H1 (cell line): Measurements from ENCODE around the gene LRRTM4. TPM values are rescaled to one million over a fixed set of nuclear protein-coding genes. Genes with fewer than 3 reads are reported as not detected.

ENCODE experiments used
- CTCF ChIA-PET: fragments of 300-600 bp; sonication (Branson Sonifier 250); formaldehyde crosslinking; loops from one replicate; lab custom pipeline; 2021; ENCODE audit not compliant: partially characterized antibody; lab: Charles Lee
- POLR2A ChIA-PET: fragments of 300-600 bp; sonication (Branson Sonifier 250); formaldehyde crosslinking; loops from one replicate; lab custom pipeline; 2021; ENCODE audit warnings: inconsistent platforms; ENCODE audit not compliant: partially characterized antibody; lab: Charles Lee
- DNase-seq, 2 experiments: peaks; one replicate each; pipeline versions ENCODE4 v3.0.0 to v3.0.0-alpha.2; 2010 to 2022; ENCODE audit warnings: low spot score in 2 of 2, low read depth in 1 of 2, mixed read lengths in 1 of 2
- FAIRE-seq: peaks from 2 replicates; lab custom pipeline; 2011; peaks lifted over from hg19 to GRCh38; lab: Jason Lieb, UNC
- H2AFZ ChIP-seq: 2 replicates; pipeline ENCODE4 v1.8.1; 2012; ENCODE audit warnings: low read length, inconsistent platforms
- H2AK5ac ChIP-seq: 2 replicates; pipeline ENCODE4 v1.6.1; 2013; ENCODE audit warnings: low read depth, low read length
- H2BK120ac ChIP-seq: replicated peaks from 2 replicates; pipeline ENCODE3; 2013; ENCODE audit warnings: low read depth, low read length, inconsistent platforms
- H2BK12ac ChIP-seq: 2 replicates; pipeline ENCODE4 v1.6.1; 2013; ENCODE audit warnings: low read depth, low read length
- H2BK15ac ChIP-seq: 2 replicates; pipeline ENCODE4 v1.6.1; 2013; ENCODE audit warnings: low read length
- H2BK20ac ChIP-seq: 2 replicates; pipeline ENCODE4 v1.6.1; 2013; ENCODE audit warnings: low read length
- H2BK5ac ChIP-seq: 2 replicates; pipeline ENCODE4 v1.6.1; 2013; ENCODE audit warnings: low read depth, low read length
- H3K14ac ChIP-seq: 2 replicates; pipeline ENCODE4 v1.6.1; 2013; ENCODE audit warnings: inconsistent platforms; ENCODE audit not compliant: insufficient read length
- H3K18ac ChIP-seq: 2 replicates; pipeline ENCODE4 v1.6.1; 2013; ENCODE audit warnings: low read length; ENCODE audit errors: extremely low read depth
- H3K23ac ChIP-seq: 2 replicates; pipeline ENCODE4 v1.6.1; 2013; ENCODE audit warnings: inconsistent platforms; ENCODE audit not compliant: insufficient read length
- H3K23me2 ChIP-seq: 2 replicates; pipeline ENCODE4 v1.6.1; 2013; ENCODE audit warnings: low read depth, low read length
- H3K27ac ChIP-seq: 2 replicates; pipeline ENCODE4 v1.6.1; 2011; ENCODE audit warnings: low read depth, low read length, inconsistent platforms
- H3K27me3 ChIP-seq, 4 experiments: replicated peaks in 1 of 4; 1 replicate in 1 of 4; 2 replicates in 3 of 4; pipeline versions ENCODE4 v1.6.1 to v1.8.1; 2011 to 2013; ENCODE audit warnings: low read length in 3 of 4, mild to moderate bottlenecking in 3 of 4, inconsistent platforms in 2 of 4, mixed read lengths in 2 of 4, moderate library complexity in 1 of 4; ENCODE audit not compliant: control insufficient read depth in 3 of 4, insufficient read depth in 3 of 4; ENCODE audit errors: extremely low read depth in 1 of 4
- H3K36me3 ChIP-seq, 4 experiments: 2 replicates each; pipeline versions ENCODE4 v1.6.1 to v1.8.1; 2011 to 2013; ENCODE audit warnings: mild to moderate bottlenecking in 4 of 4, low read length in 3 of 4, moderate library complexity in 2 of 4, control low read depth in 1 of 4, inconsistent platforms in 1 of 4; ENCODE audit not compliant: insufficient read depth in 4 of 4, control insufficient read depth in 2 of 4
- H3K4ac ChIP-seq: replicated peaks from 2 replicates; pipeline ENCODE3; 2013; ENCODE audit warnings: low read length, low read depth, mixed read lengths, inconsistent platforms; ENCODE audit not compliant: insufficient read length
- H3K4me1 ChIP-seq, 4 experiments: replicated peaks in 1 of 4; 1 replicate in 1 of 4; 2 replicates in 3 of 4; pipeline versions ENCODE4 v1.6.1 to v1.8.1; 2011 to 2013; ENCODE audit warnings: low read length in 3 of 4, inconsistent platforms in 2 of 4, mixed read lengths in 1 of 4; ENCODE audit not compliant: insufficient read depth in 4 of 4, control insufficient read depth in 3 of 4
- H3K4me2 ChIP-seq, 2 experiments: 2 replicates each; pipeline versions ENCODE4 v1.6.1 to v1.8.1; 2011 to 2013; ENCODE audit warnings: low read depth in 2 of 2, low read length in 2 of 2, control low read depth in 1 of 2, inconsistent platforms in 1 of 2, mild to moderate bottlenecking in 1 of 2; ENCODE audit not compliant: insufficient read depth in 1 of 2
- H3K4me3 ChIP-seq, 4 experiments: fragments of 200-600, 300-600 bp in 1 of 4; sonication (generic), shearing (Covaris generic), sonication (Bioruptor Twin) in 1 of 4; 2 replicates each; pipeline versions ENCODE4 v1.5.1 to v1.8.1; 2011 to 2016; ENCODE audit warnings: low read length in 4 of 4, low read depth in 3 of 4, control low read depth in 2 of 4, inconsistent platforms in 2 of 4, mild to moderate bottlenecking in 2 of 4, mixed read lengths in 1 of 4, moderate library complexity in 1 of 4; ENCODE audit not compliant: insufficient read depth in 2 of 4; ENCODE audit errors: extremely low read depth in 1 of 4
- H3K56ac ChIP-seq: replicated peaks from 2 replicates; pipeline ENCODE3; 2013; ENCODE audit warnings: low read depth, mild to moderate bottlenecking, mixed read lengths, low read length, inconsistent platforms; ENCODE audit not compliant: insufficient read length
- H3K79me1 ChIP-seq: 2 replicates; pipeline ENCODE4 v1.6.1; 2013; ENCODE audit warnings: low read depth, low read length, control low read depth
- H3K79me2 ChIP-seq, 2 experiments: 2 replicates each; pipeline versions ENCODE4 v1.6.1 to v1.8.1; 2012 to 2013; ENCODE audit warnings: low read length in 2 of 2, mild to moderate bottlenecking in 2 of 2, inconsistent platforms in 1 of 2; ENCODE audit not compliant: insufficient read depth in 2 of 2, control insufficient read depth in 1 of 2
- H3K9ac ChIP-seq, 4 experiments: replicated peaks in 1 of 4; 1 replicate in 1 of 4; 2 replicates in 3 of 4; pipeline versions ENCODE4 v1.6.1 to v1.8.1; 2011 to 2013; ENCODE audit warnings: low read depth in 3 of 4, low read length in 3 of 4, control low read depth in 2 of 4, mild to moderate bottlenecking in 2 of 4, moderate library complexity in 2 of 4, inconsistent platforms in 1 of 4; ENCODE audit errors: extremely low read depth in 1 of 4
- H3K9me3 ChIP-seq, 2 experiments: 2 replicates each; pipeline versions ENCODE4 v1.6.1 to v1.8.1; 2012 to 2013; ENCODE audit warnings: mild to moderate bottlenecking in 2 of 2, moderate library complexity in 2 of 2, control low read depth in 1 of 2, inconsistent platforms in 1 of 2, low read depth in 1 of 2, low read length in 1 of 2, mixed read lengths in 1 of 2; ENCODE audit not compliant: insufficient read depth in 2 of 2
- H4K20me1 ChIP-seq, 2 experiments: replicated peaks in 1 of 2; 2 replicates each; pipeline versions ENCODE3 to v1.8.1; 2011 to 2013; ENCODE audit warnings: inconsistent platforms in 2 of 2, low read length in 2 of 2, mild to moderate bottlenecking in 1 of 2; ENCODE audit not compliant: insufficient read depth in 2 of 2, control insufficient read depth in 1 of 2
- H4K5ac ChIP-seq: 2 replicates; pipeline ENCODE4 v1.6.1; 2013; ENCODE audit warnings: low read length, low read depth, mixed read lengths, inconsistent platforms; ENCODE audit not compliant: insufficient read length
- H4K8ac ChIP-seq: 2 replicates; pipeline ENCODE4 v1.8.0; 2013; ENCODE audit warnings: mild to moderate bottlenecking, moderate library complexity, low read length, inconsistent platforms; ENCODE audit not compliant: insufficient read depth; ENCODE audit errors: extremely low read depth
- H4K91ac ChIP-seq: replicated peaks from 2 replicates; pipeline ENCODE3; 2013; ENCODE audit warnings: low read length, mixed read lengths, inconsistent platforms; ENCODE audit not compliant: insufficient read length
- GTF2F1 ChIP-seq: IDR thresholded peaks from 2 replicates; pipeline ENCODE4 v1.6.1; 2012; ENCODE audit warnings: low read depth, low read length, improper control_type of control experiment, borderline replicate concordance
- SRF ChIP-seq: IDR thresholded peaks from 2 replicates; pipeline ENCODE4 v1.6.1; 2011; ENCODE audit warnings: mild to moderate bottlenecking, low read depth, low read length, moderate library complexity
- polyA plus RNA-seq, 7 experiments: library from polyadenylated mRNA; depleted of rRNA in 3 of 7; stranded (reverse) in 5 of 7; unstranded in 2 of 7; fragments of >200 nt in 5 of 7; fragments of 200-250 nt in 2 of 7; gene quantifications; 1 replicate in 5 of 7; 2 replicates in 1 of 7; 4 replicates in 1 of 7; pipeline versions ENCODE4 v1.2.1 to v1.2.3, GENCODE V29; 2011 to 2013; ENCODE audit warnings: missing spikeins in 2 of 7, mixed read lengths in 2 of 7
- total RNA-seq: library from RNA; stranded (reverse); fragmentation: NEBNext Ultra II Directional; extraction: Animal tissue kit (Norgen Biotek cat#: 25700); gene quantifications from 2 replicates; pipeline ENCODE4 v1.2.1, GENCODE V29; 2021

Gene LRRTM4
- total and polyA plus RNA-seq, 2 of the 8 experiments (the other 6 are each of a cell fraction or from before 2014, with no cell fraction given) = 3.6 to 9.5 TPM

DNA sequence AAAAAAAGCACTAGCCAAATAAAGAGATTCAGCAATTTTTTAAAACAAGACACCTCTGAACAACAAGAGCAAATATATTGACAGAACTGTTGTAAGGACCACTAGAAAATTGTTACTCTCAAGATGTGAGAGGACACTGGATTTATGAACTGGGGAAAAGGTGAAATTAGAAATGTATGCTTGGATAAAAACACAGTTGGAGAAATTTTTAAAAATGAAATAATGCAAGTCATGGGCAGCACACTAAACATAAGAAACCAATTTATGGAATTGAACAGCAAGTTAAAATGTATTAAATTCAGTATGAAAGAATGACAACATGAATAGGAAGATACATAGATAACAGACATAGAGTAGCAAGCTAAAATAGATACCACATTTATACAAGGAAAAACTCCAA, 377.4 kb downstream of the LRRTM4 start:
- H4K5ac ChIP-seq = no peak overlapping the region
- no peak for FAIRE-seq
- H3K18ac ChIP-seq = no peak overlapping the region

More for the DNA sequence above, 377.4 kb downstream of the LRRTM4 start:
- ChIA-PET POLR2A (no interaction called here), CTCF (interaction anchor here (0.6 to 1.4 kb wide), 6 partner anchors 9 to 1252 kb away, joined by 3 to 6 read pairs (median 3); no protein-coding TSS in a partner anchor)
- no peak for DNase-seq
- Histone ChIP-seq H4K20me1 (no peaks in the 10 kb centered on the region), H3K27ac (no peak overlapping the region), H3K23ac (no peak overlapping the region), H3K56ac (no peak overlapping the region), H3K4me3 (no peak overlapping the region), H3K4me2 (no peak overlapping the region), H4K91ac (no peak overlapping the region), H3K36me3 (no peaks in the 10 kb centered on the region), H3K79me2 (no peaks in the 10 kb centered on the region), H3K9me3 (no peaks in the 10 kb centered on the region), H3K4me1 (no peaks in the 10 kb centered on the region), H3K79me1 (no peaks in the 10 kb centered on the region), H2AK5ac (no peak overlapping the region), H3K4ac (no peak overlapping the region), H3K27me3 (no peaks in the 10 kb centered on the region), H3K14ac (no peak overlapping the region), H3K9ac (no peak overlapping the region), H2BK15ac (no peak overlapping the region), H2BK5ac (no peak overlapping the region), H4K8ac (no peak overlapping the region), H2BK12ac (no peak overlapping the region), H2BK120ac (no peak overlapping the region), H3K23me2 (no peaks in the 10 kb centered on the region; the same call in 1 of the 2 replicates), H2BK20ac (no peak overlapping the region), H2AFZ (no peak overlapping the region)
- TF ChIP-seq GTF2F1 (no peak), SRF (no peak)
